Stimulated activated CD4-positive, alpha-beta T cell treated with anti-CD3 and anti-CD28 coated beads, Interleukin-15, amount 100 ng/mL, for 24 hours (primary cell): ENCODE results near the gene CCDC60.
A peak's percentile ranks its signal among the peaks of the same experiment; 100 is the strongest.

ENCODE experiments used
- DNase-seq: peaks from one replicate; pipeline ENCODE4 v3.0.0-alpha.2; 2020

CCDC60 gene

DNA sequence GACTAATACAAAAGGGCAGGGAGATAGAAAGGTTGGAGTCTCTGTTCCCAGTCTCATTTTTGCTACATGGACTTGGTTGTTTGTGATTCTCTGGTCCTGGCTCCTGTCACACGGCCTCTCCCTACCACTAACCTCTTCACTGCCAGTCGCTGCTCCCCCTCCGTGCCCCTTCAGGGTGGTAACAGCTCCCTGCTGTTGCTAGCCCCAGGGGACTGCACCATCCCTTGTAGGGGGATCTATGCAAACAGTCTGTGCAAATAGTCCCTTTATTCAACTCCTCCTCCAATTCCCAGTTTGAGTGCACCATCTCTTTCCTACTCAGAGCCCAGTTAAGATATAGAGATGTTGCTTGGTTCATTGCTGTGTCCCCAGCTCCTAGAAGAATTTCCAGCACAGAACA, 51.1 kb downstream of the CCDC60 start:
- DNase-seq, result no peak

DNA sequence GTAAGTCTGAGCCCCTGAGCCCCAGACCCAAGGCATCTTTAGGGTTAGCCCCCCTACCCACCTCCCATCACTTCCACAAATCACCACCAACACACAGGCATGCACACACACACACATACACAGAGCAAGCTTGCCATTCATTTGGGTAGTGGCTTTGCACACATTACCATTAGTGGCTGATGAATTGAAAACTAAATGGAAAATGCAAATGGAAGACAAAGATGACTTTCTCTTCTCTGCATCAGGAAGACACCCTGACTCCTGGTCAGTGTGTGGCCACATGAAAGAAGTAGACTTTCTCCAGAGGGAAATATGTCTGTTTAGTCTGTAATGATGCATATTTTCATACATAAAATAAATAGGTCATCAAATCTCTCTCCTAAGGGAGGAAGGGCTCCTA, 55.2 kb downstream of the CCDC60 start:
- no peak for DNase-seq

DNA sequence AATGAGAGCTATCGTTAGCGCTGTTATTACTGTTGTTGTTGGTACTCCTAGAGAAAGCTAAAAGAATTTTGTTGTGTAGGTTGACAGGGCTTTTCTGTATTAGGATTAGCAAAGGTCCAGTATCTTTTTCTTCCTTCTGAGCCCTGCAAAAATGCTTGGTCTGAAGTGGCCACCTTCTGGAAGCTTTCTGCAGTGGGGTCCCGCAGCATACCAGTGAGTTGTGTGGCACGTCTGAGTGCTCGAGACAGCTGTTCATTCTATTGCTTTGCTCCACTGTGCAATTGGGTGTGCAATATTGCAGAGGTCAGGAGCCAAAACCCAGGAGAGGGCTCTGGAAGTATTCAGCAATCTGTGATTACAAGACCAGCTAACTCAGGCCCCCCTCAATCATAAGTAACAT, 57.1 kb downstream of the CCDC60 start:
- no peak for DNase-seq

DNA sequence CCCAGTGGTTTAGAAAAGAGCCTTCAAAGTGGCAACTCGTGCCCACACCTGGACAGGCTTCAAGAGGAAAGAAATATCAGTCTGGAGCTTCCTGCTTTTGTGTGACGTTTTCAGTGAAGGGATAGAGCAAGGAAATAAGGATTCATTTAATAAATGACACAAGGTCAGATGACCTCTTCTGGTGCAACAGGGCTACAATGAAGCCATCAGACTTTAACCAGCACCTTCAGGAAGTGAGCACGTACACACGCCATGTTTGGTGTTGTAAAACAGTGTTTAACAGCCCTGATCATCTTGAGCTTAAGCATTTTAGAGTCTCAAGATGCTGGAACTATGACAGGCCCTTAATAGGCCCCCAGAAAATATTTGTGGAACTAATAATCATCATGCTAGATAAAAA, 59.1 kb downstream of the CCDC60 start:
- no peak for DNase-seq

DNA sequence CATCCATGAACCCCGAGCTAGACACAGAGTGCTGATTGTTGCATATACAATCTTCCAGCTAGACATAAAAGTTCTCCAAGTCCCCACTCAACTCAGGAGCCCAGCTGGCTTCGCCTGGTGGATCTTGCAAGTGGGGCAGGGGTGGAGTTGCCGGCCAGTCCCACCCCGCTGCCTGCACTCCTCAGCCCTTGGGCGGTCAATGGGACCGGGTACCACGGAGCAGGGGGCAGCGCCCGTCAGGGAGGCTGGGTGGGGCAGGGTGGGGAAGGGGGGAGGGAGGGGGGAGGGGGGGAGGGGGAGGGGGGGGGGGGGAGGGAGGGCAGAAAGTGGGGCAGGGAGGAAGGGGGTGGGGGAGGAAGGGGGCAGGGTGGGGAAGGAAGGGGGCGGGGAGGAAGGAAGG, 63.0 kb downstream of the CCDC60 start:
- no peak for DNase-seq

DNA sequence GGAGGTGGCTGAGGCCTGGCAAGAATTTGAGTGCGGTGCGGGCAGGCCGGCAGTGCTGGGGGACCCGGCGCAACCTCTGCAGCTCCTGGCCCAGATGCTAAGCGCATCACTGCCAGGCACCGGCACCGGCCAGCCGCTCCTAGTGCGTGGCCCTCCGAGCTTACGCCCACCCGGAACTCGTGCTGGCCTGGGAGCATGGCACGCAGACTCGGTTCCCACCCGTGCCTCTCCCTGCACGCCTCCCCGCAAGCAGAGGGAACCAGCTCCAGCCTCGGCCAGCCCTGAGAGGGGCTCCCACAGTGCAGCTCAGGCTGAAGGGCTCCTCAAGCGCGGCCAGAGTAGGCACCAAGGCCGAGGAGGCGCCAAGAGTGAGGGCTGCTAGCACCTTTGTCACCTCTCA, 63.7 kb downstream of the CCDC60 start:
- no peak for DNase-seq

DNA sequence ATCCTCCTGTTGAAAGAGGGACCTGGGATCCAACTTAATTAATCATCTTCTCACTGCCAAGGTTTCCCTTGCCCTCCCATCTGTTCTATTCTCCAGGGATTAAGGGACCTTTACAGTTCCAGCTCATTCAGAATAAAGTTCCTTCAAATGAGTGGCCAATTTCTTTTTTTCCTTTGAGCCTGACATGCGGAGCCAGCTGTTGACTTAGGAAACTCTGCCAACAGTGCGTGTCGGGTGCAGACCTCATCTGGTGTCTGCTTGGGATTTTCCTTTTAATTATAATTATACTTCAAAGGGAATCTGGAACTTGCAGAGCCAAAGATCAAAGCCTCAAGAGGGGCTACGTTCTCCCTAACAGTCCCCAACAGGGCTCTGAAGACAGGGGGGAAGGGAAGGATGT, 64.8 kb downstream of the CCDC60 start:
- DNase-seq, result no peak

DNA sequence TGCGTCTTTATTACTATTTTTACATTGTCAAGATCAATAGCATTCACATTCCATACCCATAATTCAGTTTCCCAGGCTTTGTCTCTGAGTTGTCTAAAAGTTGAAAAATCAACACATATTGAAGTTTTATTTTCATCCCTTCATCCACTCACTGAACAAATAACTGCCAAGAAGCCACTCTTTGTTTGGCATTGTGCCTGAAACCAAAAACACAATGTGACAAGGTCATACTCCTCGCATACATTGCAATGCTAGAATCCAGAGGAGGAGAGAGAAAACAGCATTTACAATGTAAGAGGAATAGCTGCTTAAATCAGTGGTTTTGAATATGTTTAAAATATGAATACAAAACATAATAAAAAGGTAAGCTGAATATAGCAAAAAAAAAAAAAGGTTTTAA, 71.8 kb downstream of the CCDC60 start:
- no peak for DNase-seq

DNA sequence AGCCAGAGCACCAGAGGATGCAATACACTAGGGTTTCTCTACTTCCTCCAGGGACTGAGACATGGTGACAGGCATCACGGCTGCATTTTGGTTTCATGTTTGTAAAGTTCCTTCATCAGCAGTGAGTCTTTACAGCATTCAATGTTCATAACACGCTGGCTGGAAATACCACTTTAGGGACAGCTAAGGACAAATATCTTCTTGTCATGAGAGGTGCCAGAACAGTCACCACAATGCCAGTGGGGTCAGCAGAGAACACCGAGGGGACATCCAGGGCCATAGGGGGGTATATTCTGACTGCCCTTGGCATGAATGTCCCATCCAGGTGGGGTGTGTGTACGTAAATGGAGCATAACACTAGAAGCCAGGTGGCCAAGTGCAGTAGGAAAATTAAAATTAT, 72.3 kb downstream of the CCDC60 start:
- DNase-seq, result no peak

DNA sequence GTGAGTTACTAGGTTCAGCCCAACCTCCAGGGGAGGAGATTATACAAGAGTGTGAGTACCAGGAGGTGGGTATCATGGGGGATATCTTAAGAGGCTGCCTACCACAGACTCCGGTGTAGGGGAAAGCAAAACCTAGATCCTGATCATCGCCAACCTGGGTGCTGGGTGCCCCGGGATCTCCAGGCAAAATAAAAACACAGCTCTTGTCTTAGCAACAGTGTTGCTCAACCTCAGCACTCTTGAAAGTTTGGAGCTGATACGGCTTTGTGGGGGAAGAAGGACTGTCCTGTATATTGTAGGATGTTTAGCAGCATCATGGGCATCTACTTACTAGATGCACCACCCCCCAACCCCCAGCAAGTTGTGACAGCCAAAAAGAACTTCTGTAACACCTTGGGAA, 74.5 kb downstream of the CCDC60 start:
- no peak for DNase-seq

DNA sequence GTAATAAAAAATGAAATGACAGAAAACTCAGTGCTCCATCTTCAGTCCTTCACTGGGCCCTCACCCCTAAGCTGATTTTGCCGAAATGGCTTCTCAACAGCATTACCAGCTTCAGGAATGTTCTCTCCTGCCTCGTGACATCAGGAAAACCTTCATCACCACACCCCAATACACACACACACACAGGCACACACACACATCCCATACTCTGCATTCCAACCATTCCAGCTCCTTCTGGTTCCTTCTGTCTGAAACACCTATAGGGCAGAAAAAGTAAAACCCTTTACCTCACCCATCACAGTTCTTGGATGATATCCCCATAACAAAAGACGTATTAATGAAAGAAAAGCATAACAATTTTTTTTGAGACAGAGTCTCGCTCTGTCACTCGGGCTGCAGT, 75.9 kb downstream of the CCDC60 start:
- no peak for DNase-seq

DNA sequence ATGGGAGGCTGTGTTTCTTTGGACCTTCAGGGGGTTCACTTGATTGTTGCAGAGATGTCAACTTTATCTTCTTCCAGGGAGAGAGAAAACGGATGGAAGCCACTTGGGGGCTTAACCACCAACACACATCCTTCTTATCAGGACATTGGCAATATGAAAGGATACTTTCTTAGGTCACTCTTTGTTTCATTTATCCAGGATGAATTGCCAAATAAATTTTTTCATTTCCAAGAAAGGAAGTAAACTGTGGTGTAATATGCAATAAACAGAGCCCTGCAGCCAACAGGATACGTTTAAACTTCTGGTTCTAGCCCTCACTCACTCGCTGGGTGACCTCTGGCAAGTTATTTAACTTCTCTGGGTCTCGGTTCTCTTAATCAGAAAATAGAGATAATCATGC, 77.8 kb downstream of the CCDC60 start:
- DNase-seq, result no peak

DNA sequence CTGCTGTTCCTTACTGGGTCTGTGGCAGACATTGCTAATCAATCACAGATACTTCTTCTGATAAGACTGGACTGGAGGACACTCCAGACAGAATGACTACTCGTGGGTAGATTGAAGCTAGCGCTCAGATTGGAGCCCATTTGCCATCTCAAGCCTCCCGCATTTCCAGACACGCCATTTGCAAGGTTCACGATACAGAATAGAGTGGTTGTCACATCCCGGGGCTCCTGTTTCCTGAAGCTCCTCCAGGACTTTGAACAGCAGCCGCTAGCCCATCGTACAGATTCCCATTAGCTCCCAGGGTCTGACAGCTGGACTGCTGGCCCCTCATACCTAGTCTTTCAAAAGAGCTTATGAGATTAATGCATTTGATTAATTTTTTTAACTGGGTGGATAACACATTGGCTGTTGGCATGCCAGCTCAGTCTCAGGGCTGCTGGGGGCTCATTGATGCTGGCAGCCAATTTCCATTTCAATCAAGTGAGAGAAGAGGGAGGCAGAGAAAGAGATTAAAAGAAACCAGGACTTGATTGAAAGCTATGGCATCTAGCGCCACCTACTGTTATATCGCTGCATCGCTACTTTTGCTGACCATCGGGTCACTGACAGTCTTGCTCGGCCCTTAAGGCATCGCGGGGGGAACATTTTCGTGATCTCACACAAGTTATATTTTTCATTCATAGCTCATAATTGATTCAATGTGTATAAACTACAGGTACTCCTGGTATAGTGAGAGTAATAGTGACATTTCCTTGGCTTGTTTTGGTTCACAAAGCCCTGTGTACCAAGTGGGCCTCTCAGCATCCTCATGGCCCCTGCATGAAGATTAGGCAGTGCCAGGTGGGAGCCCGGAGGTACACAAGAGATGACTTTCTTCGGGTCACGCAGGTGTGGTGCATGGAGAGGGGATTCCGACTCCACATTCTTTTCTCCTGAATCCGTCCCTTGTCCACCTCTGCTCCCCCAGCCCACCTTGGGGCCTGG, 78.6 kb downstream of the CCDC60 start:
- DNase-seq, result peak; percentile 62

DNA sequence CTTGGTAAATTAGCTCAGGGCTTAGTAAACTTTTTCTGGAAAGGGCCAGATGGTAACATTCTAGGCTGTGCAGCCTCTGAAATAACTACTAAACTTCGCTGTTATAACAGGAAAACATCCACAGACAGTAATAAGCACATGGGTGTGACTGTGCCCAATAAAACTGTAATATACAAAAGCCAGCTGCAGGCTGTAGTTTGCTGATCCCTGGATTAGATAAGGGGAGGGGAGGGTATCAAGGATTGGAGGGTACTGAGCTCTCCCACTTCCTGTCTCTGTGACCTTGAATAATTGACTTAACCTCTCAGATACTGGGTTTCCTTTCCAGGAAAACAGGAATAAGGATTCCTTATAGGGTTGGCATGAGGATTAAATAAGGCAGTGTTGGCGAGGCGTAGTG, 81.2 kb downstream of the CCDC60 start:
- no peak for DNase-seq

DNA sequence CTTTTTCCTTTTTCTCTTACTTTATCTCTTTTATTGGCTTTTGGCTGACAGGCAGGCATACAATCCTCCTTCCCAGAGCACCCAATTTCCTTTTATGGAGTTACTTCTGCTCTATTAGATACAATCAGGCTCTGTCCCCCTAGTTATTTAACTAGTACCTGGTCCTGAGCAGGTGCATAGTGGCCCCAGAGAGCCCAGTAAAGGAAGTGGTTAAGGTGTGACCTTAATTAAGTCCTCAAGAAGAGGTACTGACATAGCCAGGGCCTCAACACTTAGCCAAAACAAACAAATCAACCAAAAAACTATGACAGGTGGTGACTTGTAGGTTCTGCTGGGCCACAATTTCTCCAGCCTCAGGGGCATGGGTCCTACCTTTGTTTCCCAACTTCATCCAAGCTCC, 82.9 kb downstream of the CCDC60 start:
- no peak for DNase-seq

DNA sequence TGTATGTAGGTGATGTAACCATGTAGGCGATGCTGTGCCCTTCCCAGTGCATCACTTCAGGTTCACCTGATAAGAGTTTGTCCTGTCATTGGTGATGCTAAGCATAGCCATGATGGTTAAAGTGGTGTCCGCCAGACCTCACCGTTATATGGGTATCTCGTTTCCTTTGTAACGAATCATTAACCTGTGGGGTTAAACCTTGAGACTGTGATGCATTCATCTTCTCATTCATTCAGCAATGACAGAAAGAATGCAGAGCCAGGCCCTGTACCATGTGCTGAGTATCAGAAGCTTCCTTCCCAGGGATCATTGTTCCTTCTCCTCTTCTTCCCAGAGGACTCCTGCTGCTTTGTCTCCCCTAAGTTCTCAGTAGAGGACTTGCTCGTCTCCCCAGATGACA, 84.9 kb downstream of the CCDC60 start:
- DNase-seq, result no peak

DNA sequence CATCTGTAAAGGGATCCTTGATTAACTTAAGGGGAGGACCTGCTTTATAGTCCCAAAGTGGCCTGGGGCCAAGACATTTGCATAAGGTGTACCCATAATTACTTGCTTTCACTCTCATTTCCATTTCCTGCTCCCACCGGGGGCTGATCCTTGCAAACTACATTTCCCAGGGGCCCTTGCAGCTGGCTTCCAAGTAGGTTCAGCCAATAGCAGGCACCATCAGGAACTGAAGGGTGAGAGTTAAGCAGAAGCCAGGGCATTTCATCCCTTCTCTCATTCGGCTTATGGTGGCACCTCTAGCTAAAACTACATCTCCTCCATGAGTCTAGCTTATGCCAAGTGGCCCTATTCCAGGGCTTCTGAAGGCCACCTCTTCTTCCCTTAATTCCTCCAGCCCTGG, 88.8 kb downstream of the CCDC60 start:
- no peak for DNase-seq

DNA sequence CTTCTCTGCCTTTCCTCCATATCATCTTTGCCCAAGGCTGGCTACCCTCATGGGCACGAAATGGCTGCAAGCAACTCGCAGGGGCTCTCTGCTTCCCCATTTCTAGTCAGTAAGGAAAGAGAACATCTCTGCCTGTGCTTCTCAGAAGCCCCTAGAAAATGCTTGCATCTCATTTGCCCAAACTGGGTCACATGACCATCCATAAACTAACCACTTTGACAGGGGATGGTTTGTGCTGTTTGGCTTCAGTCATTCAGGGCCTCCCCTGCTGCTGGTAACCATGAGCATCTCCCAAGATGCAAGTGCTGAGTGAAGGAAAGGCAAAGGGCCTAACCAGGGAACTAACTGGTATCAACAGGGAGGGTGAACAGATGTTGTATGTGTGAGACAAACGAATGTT, 91.1 kb downstream of the CCDC60 start:
- no peak for DNase-seq

DNA sequence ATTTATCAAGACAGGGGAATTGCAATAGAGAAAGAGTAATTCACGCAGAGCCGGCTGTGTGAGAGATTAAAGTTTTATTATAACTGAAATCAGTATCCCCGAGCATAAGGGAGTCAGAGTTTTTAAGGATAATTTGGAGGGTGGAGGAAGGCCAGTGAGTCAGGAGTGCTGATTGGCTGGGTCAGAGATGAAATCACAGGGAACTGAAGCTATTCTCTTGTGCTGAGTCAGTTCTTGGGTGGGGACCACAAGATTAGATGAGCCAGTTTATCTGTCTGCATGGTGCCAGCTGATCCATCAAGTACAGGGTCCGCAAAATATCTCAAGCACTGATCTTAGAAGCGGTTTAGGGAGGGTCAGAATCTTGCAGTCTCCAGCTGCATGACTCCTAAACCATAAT, 96.6 kb downstream of the CCDC60 start:
- no peak for DNase-seq

DNA sequence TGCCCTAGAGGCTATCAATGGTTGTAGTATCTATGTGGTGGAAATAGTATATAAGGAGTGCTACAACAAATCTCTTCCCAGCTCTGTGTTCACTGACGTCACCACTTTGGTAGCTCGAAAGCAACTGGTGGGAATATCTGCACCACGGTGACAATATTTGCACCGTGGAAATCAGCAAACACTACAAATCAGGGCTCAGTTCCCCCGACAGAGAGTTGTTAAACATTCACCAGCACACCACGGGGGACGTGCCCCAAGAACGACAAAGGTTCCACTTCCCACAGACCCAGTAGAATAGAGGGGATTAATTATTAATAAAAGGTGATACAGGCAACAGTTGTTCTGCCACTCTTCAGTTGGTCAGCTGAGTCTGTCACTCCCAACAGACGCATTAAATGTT, 98.4 kb downstream of the CCDC60 start:
- no peak for DNase-seq

DNA sequence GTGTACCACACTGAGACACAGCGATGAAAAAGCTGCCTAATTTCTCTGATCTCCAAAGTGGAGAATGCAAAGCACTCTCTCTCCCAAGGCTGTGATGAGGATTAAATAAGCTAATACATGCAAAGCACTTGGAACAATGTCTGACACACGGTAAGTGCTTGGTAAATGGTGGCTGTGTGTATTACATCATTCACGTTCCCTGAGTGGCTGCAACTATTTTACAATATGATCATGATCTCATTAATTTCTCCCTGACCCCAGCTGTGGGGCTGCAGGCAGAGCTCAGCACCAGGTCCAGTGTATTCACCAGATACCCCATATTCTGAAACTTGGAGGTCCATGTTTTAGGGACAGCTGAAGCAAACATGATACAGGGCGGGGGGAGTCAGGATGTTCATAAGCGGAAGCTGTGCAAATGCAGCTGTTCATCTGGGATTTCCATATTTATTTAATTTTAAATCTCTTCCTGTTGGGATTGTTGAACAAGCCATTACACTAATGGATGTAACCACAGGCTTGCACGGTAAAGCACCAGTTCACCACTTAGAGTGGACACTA, 106.4 kb downstream of the CCDC60 start:
- DNase-seq, result no peak

DNA sequence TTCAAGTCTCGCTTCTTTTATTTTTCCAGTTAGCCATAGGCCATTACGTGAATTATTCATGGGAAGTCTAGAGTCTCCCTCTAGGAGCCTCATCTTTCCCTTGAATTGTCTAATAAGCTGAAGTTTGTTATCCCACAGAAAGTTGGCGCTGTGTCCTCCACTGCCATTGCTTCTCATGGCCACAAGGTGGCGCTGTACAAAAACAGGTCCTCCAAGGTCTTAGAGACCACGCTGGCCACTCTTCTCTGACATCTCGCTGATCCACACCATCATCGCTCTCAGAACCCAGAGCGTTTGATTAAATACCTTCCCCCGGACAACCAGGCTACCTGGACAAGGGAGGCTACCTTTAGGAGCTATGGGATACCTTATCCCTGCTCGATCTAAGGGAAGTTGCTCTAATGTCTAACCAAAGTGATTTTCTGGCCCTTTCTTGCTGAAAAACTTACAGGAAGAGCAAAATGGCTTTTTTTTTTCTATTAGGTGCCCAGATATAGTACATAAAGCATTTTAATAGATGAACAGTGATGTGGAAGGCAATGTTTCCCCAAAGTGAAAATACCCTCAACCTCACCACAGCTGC, 110.0 kb downstream of the CCDC60 start:
- DNase-seq, result peak; percentile 55

DNA sequence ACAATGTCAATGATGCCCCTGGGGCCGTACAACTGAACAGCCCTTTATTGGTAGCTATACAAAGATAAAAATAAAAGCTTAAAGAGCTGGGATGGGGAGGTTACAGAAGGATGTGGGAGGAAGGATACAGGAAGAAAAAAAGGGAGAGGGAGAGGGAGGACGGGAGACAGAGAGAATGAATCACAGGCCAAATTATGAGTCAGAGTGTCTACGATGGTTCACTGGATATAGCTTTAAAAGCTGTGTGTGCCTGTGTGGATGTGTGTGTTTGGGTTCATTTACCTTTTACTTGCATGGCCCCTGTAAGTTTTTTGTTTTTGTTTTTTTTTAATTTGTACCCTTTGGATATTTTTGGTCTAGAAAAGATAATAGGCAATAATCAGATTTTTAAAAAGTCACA, 111.9 kb downstream of the CCDC60 start:
- DNase-seq, result no peak

DNA sequence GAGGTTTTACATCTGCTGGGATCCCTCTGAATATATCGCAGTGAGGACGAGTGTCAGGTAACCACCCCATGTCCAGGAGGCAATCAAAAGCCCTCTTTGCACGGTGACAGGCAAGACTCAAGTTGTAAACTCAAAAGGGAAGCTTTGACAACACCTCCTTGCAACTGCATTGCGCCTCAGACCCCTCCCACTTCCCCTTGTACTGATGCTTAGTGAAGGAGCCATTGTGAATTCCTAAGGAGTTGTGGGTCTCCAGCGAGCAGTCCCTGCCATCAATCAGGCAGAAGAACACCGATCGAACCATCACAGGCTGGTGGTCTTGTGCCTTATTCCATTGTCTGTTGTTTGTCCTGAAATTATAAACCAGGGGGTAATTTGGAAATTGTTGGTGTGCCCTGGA, 112.6 kb downstream of the CCDC60 start:
- no peak for DNase-seq
